OCI-M2 (cell line): ENCODE results near the gene ACP7.

ENCODE experiments used
- DNase-seq: peaks from one replicate; lab custom pipeline; 2025; ENCODE audit not compliant: unreplicated experiment; lab: John Stamatoyannopoulos, UW

ACP7 gene

GRCh38 chr19:39146091-39146490, 61.9 kb downstream of the ACP7 start:
- DNase-seq: no peak

GRCh38 chr19:39146686-39147450, 62.7 kb downstream of the ACP7 start:
- DNase-seq: no peak

GRCh38 chr19:39147480-39147879, 63.3 kb downstream of the ACP7 start:
- no peak for DNase-seq

GRCh38 chr19:39148939-39149529, 64.9 kb downstream of the ACP7 start:
- no peak for DNase-seq

GRCh38 chr19:39150235-39150634, 66.1 kb downstream of the ACP7 start:
- no peak for DNase-seq

GRCh38 chr19:39150807-39151600, 66.8 kb downstream of the ACP7 start:
- no peak for DNase-seq

- DNase-seq: no peak
Observed at GRCh38 chr19:39152066-39152465, 67.9 kb downstream of the ACP7 start.

GRCh38 chr19:39154100-39154628, 70.0 kb downstream of the ACP7 start:
- DNase-seq: no peak

GRCh38 chr19:39154629-39155100, 70.5 kb downstream of the ACP7 start:
- no peak for DNase-seq

- no peak for DNase-seq
Observed at GRCh38 chr19:39155114-39155700, 71.0 kb downstream of the ACP7 start.

- no peak for DNase-seq
Observed at GRCh38 chr19:39155741-39156140, 71.6 kb downstream of the ACP7 start.

GRCh38 chr19:39156326-39157230, 72.4 kb downstream of the ACP7 start:
- no peak for DNase-seq

GRCh38 chr19:39157275-39157996, 73.3 kb downstream of the ACP7 start:
- DNase-seq: no peak

- no peak for DNase-seq
Observed at GRCh38 chr19:39157997-39158389, 73.8 kb downstream of the ACP7 start.

GRCh38 chr19:39158646-39159260, 74.6 kb downstream of the ACP7 start:
- no peak for DNase-seq

- DNase-seq: no peak
Observed at GRCh38 chr19:39160523-39160861, 76.3 kb downstream of the ACP7 start.
